ENCODE results near the gene EPHB1. TPM values are rescaled to one million over a fixed set of nuclear protein-coding genes. Genes with fewer than 3 reads are reported as not detected.

The EPHB1 gene
- total and polyA plus RNA-seq, 4 donors = 0.23 to 1.7 (median 0.52) TPM

DNA sequence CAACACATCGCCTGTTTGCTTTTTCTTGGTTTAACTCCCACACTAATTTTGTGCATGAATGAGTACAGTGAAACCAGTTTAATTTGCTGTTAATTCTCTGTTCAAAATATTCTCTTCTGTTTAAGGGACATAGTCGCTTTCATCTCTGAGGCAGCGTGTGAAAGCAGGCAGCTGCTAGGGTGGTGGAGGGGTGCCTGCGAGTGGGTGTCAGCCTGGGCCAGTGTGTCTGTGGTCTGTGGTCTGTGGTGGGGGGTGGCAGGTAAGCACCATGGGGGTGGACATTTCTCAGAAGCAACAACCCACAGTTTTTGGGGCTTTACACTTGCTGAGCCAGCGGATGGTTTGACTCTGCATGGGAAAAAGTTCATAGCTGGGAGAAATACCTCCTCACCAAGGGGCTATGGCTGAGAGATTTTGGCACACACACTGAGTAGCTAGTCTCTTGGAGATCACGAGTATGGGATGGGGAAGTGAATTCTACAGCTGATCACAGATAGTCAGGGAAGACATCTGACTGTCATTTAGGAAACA, 109.2 kb downstream of the EPHB1 start:
- no peak overlapping the region for H3K27ac ChIP-seq (ENCODE audit: low read depth in 1 of 2, low read length in 2 of 2)
- H3K4me1 ChIP-seq (ENCODE audit: control insufficient read depth in 4 of 4, insufficient read depth in 4 of 4, low read length in 3 of 4) = no peaks in the 10 kb centered on the region
- no peaks in the 10 kb centered on the region for H3K9me3 ChIP-seq (ENCODE audit: control insufficient read depth in 4 of 4, low read length in 3 of 4)
- H3K27me3 ChIP-seq (ENCODE audit: control insufficient read depth in 4 of 4, insufficient read depth in 4 of 4, low read length in 3 of 4) = no peaks in the 10 kb centered on the region
- H3K36me3 ChIP-seq (ENCODE audit: control insufficient read depth in 4 of 4, insufficient read depth in 3 of 4, low read depth in 1 of 4, low read length in 3 of 4) = no peaks in the 10 kb centered on the region
- 75% methylated on average over 6 of the region's 6 CpGs for WGBS
- DNase-seq (ENCODE audit: low spot score) = no peak
- H3K9ac ChIP-seq (ENCODE audit: low read depth in 1 of 2, low read length in 2 of 2) = no peak overlapping the region
- no peak overlapping the region for H3K4me3 ChIP-seq (ENCODE audit: low read depth in 1 of 3, low read length in 3 of 3)
- TF ChIP-seq JUND (IDR thresholded peaks at IDR 0.05) = no peak

- Histone ChIP-seq H3K4me1 (ENCODE audit: control insufficient read depth in 4 of 4, insufficient read depth in 4 of 4, low read length in 3 of 4) (no peaks in the 10 kb centered on the region), H3K36me3 (ENCODE audit: control insufficient read depth in 4 of 4, insufficient read depth in 3 of 4, low read depth in 1 of 4, low read length in 3 of 4) (no peaks in the 10 kb centered on the region), H3K27me3 (ENCODE audit: control insufficient read depth in 4 of 4, insufficient read depth in 4 of 4, low read length in 3 of 4) (no peaks in the 10 kb centered on the region), H3K27ac (ENCODE audit: low read depth in 1 of 2, low read length in 2 of 2) (no peak overlapping the region), H3K4me3 (ENCODE audit: low read depth in 1 of 3, low read length in 3 of 3) (no peak overlapping the region), H3K9me3 (ENCODE audit: control insufficient read depth in 4 of 4, low read length in 3 of 4) (no peaks in the 10 kb centered on the region), H3K9ac (ENCODE audit: low read depth in 1 of 2, low read length in 2 of 2) (no peak overlapping the region)
- TF ChIP-seq, protein P1, sequence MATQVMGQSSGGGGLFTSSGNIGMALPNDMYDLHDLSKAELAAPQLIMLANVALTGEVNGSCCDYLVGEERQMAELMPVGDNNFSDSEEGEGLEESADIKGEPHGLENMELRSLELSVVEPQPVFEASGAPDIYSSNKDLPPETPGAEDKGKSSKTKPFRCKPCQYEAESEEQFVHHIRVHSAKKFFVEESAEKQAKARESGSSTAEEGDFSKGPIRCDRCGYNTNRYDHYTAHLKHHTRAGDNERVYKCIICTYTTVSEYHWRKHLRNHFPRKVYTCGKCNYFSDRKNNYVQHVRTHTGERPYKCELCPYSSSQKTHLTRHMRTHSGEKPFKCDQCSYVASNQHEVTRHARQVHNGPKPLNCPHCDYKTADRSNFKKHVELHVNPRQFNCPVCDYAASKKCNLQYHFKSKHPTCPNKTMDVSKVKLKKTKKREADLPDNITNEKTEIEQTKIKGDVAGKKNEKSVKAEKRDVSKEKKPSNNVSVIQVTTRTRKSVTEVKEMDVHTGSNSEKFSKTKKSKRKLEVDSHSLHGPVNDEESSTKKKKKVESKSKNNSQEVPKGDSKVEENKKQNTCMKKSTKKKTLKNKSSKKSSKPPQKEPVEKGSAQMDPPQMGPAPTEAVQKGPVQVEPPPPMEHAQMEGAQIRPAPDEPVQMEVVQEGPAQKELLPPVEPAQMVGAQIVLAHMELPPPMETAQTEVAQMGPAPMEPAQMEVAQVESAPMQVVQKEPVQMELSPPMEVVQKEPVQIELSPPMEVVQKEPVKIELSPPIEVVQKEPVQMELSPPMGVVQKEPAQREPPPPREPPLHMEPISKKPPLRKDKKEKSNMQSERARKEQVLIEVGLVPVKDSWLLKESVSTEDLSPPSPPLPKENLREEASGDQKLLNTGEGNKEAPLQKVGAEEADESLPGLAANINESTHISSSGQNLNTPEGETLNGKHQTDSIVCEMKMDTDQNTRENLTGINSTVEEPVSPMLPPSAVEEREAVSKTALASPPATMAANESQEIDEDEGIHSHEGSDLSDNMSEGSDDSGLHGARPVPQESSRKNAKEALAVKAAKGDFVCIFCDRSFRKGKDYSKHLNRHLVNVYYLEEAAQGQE (IDR thresholded peaks at IDR 0.05) = no peak
- TF ChIP-seq RXRA (IDR thresholded peaks at IDR 0.05) (no peak), HNF4A (conservative IDR thresholded peaks at IDR 0.05) (no peak), MAX (IDR thresholded peaks at IDR 0.05) (no peak), TAF1 (conservative IDR thresholded peaks at IDR 0.05) (no peak), HNF4G (IDR thresholded peaks at IDR 0.05) (no peak), GABPA (IDR thresholded peaks at IDR 0.05 in 1 of 2, conservative IDR thresholded peaks at IDR 0.05 in 1 of 2) (no peak), FOXA1 (IDR thresholded peaks at IDR 0.05) (no peak), CTCF (IDR thresholded peaks at IDR 0.05; ENCODE audit: low read depth, low read length, missing input control) (no peak), RAD21 (IDR thresholded peaks at IDR 0.05) (no peak), EGR1 (IDR thresholded peaks at IDR 0.05; ENCODE audit: low read depth in 2 of 2) (no peak)
- TF ChIP-seq, protein P2, sequence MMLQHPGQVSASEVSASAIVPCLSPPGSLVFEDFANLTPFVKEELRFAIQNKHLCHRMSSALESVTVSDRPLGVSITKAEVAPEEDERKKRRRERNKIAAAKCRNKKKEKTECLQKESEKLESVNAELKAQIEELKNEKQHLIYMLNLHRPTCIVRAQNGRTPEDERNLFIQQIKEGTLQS (IDR thresholded peaks at IDR 0.05) = no peak
- TF ChIP-seq, protein P3, sequence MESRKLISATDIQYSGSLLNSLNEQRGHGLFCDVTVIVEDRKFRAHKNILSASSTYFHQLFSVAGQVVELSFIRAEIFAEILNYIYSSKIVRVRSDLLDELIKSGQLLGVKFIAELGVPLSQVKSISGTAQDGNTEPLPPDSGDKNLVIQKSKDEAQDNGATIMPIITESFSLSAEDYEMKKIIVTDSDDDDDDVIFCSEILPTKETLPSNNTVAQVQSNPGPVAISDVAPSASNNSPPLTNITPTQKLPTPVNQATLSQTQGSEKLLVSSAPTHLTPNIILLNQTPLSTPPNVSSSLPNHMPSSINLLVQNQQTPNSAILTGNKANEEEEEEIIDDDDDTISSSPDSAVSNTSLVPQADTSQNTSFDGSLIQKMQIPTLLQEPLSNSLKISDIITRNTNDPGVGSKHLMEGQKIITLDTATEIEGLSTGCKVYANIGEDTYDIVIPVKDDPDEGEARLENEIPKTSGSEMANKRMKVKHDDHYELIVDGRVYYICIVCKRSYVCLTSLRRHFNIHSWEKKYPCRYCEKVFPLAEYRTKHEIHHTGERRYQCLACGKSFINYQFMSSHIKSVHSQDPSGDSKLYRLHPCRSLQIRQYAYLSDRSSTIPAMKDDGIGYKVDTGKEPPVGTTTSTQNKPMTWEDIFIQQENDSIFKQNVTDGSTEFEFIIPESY (IDR thresholded peaks at IDR 0.05) = no peak
- WGBS = 84% methylated on average over 7 of the region's 7 CpGs
- DNase-seq (ENCODE audit: low spot score) = no peak
These were observed 110.0 kb downstream of the EPHB1 start for GRCh38 chr3:134904776-134905646.
